Upper lobe of right lung (tissue), 1 donor: ENCODE measurements around the gene TESK2. TPM values are rescaled to one million over a fixed set of nuclear protein-coding genes. Genes with fewer than 3 reads are reported as not detected.
A peak's percentile ranks its signal among the peaks of the same experiment; 100 is the strongest.

ENCODE experiments used
- ATAC-seq: fragments of 200-7000 bp; cut with Tn5 transposase; one replicate; pipeline ENCODE4 v1.9.1; 2020; ENCODE audit warnings: mild to moderate bottlenecking, moderate library complexity
- DNase-seq: peaks from one replicate; pipeline ENCODE4 v3.0.0-alpha.2; 2020
- H3K27ac ChIP-seq: fragments of 200-600 bp; one replicate; pipeline ENCODE4 v1.8.0; 2022
- H3K27me3 ChIP-seq: fragments of 200-600 bp; one replicate; pipeline ENCODE4 v1.8.0; 2022; ENCODE audit warnings: mild to moderate bottlenecking
- H3K36me3 ChIP-seq: fragments of 200-600 bp; one replicate; pipeline ENCODE4 v1.8.0; 2022
- H3K4me1 ChIP-seq: fragments of 200-600 bp; one replicate; pipeline ENCODE4 v1.8.0; 2022
- H3K4me3 ChIP-seq: fragments of 200-600 bp; one replicate; pipeline ENCODE4 v1.8.0; 2022; ENCODE audit warnings: mild to moderate bottlenecking
- H3K9me3 ChIP-seq: fragments of 200-600 bp; one replicate; pipeline ENCODE4 v1.8.0; 2022
- intact Hi-C: fragments of 100-400 bp; cut with DNase I; formaldehyde crosslinking; loops from one replicate; pipeline ENCODE4 v1.11.0; 2022
- total RNA-seq: library from RNA; stranded (reverse); fragmentation: NEBNext Ultra II Directional; extraction: Animal tissue kit (Norgen Biotek cat#: 25700); gene quantifications from one replicate; pipeline ENCODE4 v1.2.1, GENCODE V29; 2021
- TF ChIP-seq, protein P1 (sequence below): fragments of 200-600 bp; IDR thresholded peaks from one replicate; pipeline ENCODE4 v1.8.0; 2022; ENCODE audit warnings: antibody characterized with exemption
- donor health status: DM: no; HTN: yes; CAD: no; lungs with severe emphysema.

The TESK2 gene
- total RNA-seq, 1 donor from 2014 or later = 8.4 TPM

DNA sequence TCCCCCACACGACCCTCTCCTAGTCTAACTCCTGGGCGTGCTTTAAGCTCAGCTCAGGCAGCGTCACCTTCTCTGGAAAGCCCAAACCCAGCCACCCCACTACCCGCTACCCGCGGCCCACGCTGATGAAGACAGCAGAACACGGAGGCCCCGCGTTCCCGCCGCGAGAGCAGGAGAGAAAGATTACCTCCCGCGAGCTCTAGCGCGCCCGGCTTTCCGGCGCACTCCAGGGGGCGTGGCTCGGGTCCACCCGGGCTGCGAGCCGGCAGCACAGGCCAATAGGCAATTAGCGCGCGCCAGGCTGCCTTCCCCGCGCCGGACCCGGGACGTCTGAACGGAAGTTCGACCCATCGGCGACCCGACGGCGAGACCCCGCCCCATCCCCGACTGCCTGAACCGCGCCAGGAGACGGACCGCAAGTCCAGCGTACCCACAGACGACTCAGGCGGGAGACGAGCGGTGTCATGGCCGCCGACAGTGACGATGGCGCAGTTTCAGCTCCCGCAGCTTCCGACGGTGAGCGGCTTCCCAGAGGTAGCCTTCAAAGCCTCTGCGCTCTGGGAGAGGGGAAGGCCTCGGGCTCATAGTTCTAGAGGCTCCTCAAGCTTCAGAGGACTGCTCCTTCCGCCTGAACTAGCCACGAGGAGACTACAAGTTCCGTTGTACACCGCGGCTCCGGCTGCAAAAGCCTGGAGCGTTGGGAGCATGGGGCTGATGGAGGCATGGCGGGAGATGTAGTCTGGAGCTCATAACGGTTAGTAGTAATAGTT, 151.0 kb downstream of the TESK2 start, which contains the start of the genes MUTYH and TOE1:
Gene MUTYH (minus strand): TSS at position 652 of the 770 bp plus-strand sequence. CDS start 5,935 bp downstream, outside the sequence.
Gene TOE1 (plus strand): TSS at position 382 of the 770 bp plus-strand sequence. CDS start 83 bp downstream, at position 465.
- peak within 1 kb of the TSS; percentile 77 for H3K4me3 ChIP-seq
- ATAC-seq (peak; percentile 96), DNase-seq (peak; percentile 97)
- peaks cover 26% of the 10 kb centered on the region for H3K4me1 ChIP-seq
- peaks cover 34% of the 10 kb centered on the region for H3K36me3 ChIP-seq
- H3K27me3 ChIP-seq = no peaks in the 10 kb centered on the region
- H3K27ac ChIP-seq = peak within 1 kb of the TSS; percentile 98
- H3K9me3 ChIP-seq = no peaks in the 10 kb centered on the region
- intact Hi-C loops = no loop called here
- TF ChIP-seq, protein P1, sequence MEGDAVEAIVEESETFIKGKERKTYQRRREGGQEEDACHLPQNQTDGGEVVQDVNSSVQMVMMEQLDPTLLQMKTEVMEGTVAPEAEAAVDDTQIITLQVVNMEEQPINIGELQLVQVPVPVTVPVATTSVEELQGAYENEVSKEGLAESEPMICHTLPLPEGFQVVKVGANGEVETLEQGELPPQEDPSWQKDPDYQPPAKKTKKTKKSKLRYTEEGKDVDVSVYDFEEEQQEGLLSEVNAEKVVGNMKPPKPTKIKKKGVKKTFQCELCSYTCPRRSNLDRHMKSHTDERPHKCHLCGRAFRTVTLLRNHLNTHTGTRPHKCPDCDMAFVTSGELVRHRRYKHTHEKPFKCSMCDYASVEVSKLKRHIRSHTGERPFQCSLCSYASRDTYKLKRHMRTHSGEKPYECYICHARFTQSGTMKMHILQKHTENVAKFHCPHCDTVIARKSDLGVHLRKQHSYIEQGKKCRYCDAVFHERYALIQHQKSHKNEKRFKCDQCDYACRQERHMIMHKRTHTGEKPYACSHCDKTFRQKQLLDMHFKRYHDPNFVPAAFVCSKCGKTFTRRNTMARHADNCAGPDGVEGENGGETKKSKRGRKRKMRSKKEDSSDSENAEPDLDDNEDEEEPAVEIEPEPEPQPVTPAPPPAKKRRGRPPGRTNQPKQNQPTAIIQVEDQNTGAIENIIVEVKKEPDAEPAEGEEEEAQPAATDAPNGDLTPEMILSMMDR = no peak

DNA sequence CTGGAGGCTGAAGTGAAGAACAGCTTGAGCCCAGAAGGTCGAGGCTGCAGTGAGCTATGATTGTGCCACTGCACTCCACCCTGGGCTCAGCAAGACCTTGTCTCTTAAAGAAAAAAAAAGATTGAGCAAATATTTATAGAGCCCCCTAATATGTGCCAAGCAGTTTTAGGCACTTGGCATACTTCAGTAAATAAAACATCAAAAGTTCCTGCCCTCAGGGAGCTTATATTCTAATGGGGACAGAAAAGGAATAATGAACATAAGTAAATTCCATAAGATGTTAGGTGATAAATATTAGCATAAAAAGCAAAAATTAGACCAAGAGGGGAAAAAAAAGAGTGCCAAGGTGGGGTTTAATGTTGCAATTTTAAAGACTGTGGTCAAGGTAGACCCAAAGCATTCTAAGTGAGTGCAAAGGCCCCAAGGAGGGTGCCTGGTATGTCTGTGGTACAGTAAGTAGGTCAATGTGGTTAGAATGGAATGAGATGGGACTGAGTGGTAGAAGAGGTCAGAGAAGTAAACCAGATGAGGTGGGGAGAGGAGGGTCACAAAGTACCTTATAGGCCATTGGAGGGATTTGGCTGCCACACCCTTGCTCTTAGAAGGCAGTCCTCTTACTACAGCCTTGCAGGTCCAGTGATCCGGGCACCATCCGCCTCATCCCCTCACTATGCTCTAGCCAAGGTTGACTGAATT, 153.2 kb downstream of the TESK2 start:
- ATAC-seq (no peak), DNase-seq (no peak)
- H3K27me3 ChIP-seq = no peaks in the 10 kb centered on the region
- H3K27ac ChIP-seq = no peak overlapping the region
- TF ChIP-seq, protein P1 = no peak
- intact Hi-C loops = no loop called here
- no peaks in the 10 kb centered on the region for H3K9me3 ChIP-seq
- peaks cover 31% of the 10 kb centered on the region for H3K4me1 ChIP-seq
- no peak overlapping the region for H3K4me3 ChIP-seq
- H3K36me3 ChIP-seq = peaks cover 22% of the 10 kb centered on the region

DNA sequence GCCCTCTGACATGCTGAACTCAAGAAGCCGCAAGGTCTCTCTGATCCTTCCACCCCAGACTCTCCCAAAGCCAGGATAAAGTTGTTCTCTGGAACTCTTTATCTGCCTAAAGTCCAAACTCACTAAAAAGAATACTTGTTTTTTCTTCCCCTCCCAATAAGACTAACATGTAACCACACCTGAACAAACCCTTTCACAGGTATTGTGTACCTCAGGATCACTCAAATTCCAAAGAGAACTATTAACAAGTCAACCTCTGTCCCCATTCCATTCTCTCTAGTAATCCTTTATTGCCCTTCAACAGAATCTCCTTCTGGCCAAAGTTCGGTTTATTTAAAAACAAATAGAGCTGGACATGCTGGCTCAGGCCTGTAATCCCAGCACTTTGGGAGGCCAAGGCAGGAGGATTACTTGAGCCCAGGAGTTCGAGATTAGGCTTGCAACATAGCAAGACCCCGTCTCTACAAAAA, 155.1 kb downstream of the TESK2 start:
- Histone ChIP-seq H3K27ac (peak overlapping the region; percentile 17), H3K36me3 (peaks cover 28% of the 10 kb centered on the region), H3K4me1 (peaks cover 16% of the 10 kb centered on the region), H3K27me3 (no peaks in the 10 kb centered on the region), H3K9me3 (no peaks in the 10 kb centered on the region), H3K4me3 (no peak overlapping the region)
- intact Hi-C loops = no loop called here
- TF ChIP-seq, protein P1 = no peak
- DNase-seq (no peak), ATAC-seq (no peak)

DNA sequence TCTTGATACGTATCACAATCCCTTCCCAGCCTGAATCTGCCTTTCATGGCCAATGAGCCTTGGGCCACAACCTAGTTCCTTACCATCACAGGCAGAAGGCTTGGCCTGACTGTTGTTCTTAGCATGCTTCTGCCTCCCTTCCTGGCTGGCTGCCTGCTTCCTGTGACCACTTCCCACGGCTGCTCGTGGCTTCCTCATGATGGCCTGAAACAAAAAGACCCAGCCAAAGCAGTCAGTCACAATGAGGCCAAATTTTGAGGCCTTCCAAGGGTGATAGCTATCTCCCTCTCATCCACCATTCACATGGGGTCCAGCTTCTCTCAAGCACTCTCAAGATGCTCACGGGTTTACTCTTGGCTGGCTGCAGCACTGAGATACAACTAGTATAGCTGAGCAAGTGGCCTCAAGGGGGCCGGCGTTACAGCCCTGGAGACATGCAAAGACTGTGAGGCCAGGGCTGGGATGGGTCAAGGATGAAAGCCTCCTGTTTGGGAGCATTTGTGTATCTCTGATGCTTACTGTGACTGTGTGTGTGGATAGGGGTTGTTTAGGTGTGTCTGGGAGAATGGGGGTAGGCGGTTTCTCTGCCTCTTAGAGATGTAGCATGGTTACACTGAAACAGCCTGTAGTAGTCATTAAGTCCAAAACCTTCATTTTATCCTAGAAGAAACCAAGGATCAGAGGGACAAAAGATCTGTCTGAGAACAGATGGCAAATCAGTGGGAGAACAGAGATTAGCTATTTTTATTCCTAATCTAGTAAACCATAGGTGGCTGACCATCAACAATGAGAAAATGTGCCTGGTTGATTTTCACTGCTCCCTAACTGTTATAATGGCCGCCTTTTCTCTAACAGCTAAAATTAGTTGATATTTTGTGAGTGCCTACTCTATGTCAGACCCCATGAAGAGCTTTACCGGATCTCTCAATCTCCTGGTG, 156.4 kb downstream of the TESK2 start:
- no peak overlapping the region for H3K4me3 ChIP-seq
- H3K27ac ChIP-seq = no peak overlapping the region
- peak; percentile 37 for ATAC-seq
- no peaks in the 10 kb centered on the region for H3K27me3 ChIP-seq
- intact Hi-C loops = no loop called here
- no peak for DNase-seq
- peaks cover 14% of the 10 kb centered on the region for H3K4me1 ChIP-seq
- H3K9me3 ChIP-seq = no peaks in the 10 kb centered on the region
- H3K36me3 ChIP-seq = peaks cover 35% of the 10 kb centered on the region
- TF ChIP-seq, protein P1 = no peak

DNA sequence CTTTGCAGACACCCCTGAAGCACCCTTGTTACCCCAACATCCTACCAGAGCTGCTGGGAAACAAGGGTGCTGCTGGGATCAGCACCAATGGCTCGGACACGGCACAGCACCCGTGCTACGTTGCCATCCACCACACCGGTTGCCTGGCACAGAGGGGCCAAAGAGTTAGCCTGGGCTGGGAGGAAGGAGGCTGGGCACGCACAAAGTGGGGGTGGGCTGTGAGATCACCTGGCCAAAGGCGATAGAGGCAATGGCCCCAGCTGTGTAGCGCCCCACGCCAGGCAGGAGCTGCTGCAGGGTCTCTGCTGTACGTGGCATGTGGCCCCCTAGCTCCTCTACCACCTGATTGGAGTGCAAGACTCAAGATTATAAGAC, 158.6 kb downstream of the TESK2 start:
- no peak overlapping the region for H3K27ac ChIP-seq
- H3K4me3 ChIP-seq = no peak overlapping the region
- H3K9me3 ChIP-seq = no peaks in the 10 kb centered on the region
- intact Hi-C loops = no loop called here
- no peaks in the 10 kb centered on the region for H3K27me3 ChIP-seq
- H3K4me1 ChIP-seq = peaks cover 10% of the 10 kb centered on the region
- no peak for ATAC-seq
- no peak for DNase-seq
- H3K36me3 ChIP-seq = peaks cover 35% of the 10 kb centered on the region
- TF ChIP-seq, protein P1 = no peak
